Measurements from ENCODE around the gene NUTM1.
"Not testable (repeated sequence)": the region's sequence is repeated elsewhere in the genome, so short reads cannot be mapped to it uniquely, and the experiment has no call there.

NUTM1 gene

GRCh38 chr15:34362047-34362773 lies 19.1 kb downstream of the NUTM1 start:
- no peak for DNase-seq (ENCODE audit: low read depth in 2 of 3, low spot score in 2 of 3)

GRCh38 chr15:34364041-34364440 lies 20.9 kb downstream of the NUTM1 start:
- DNase-seq (ENCODE audit: low read depth in 2 of 3, low spot score in 2 of 3), result no peak

- no peak for DNase-seq (ENCODE audit: low read depth in 2 of 3, low spot score in 2 of 3)
Measured at GRCh38 chr15:34365091-34365825, 22.1 kb downstream of the NUTM1 start.

- no peak for DNase-seq (ENCODE audit: low read depth in 2 of 3, low spot score in 2 of 3)
Measured at GRCh38 chr15:34365836-34366235, 22.7 kb downstream of the NUTM1 start.

- DNase-seq (ENCODE audit: low read depth in 2 of 3, low spot score in 2 of 3), result peak in 1 of 3 experiments; percentile 23
Measured at GRCh38 chr15:34366271-34367065, 23.4 kb downstream of the NUTM1 start.

DNA sequence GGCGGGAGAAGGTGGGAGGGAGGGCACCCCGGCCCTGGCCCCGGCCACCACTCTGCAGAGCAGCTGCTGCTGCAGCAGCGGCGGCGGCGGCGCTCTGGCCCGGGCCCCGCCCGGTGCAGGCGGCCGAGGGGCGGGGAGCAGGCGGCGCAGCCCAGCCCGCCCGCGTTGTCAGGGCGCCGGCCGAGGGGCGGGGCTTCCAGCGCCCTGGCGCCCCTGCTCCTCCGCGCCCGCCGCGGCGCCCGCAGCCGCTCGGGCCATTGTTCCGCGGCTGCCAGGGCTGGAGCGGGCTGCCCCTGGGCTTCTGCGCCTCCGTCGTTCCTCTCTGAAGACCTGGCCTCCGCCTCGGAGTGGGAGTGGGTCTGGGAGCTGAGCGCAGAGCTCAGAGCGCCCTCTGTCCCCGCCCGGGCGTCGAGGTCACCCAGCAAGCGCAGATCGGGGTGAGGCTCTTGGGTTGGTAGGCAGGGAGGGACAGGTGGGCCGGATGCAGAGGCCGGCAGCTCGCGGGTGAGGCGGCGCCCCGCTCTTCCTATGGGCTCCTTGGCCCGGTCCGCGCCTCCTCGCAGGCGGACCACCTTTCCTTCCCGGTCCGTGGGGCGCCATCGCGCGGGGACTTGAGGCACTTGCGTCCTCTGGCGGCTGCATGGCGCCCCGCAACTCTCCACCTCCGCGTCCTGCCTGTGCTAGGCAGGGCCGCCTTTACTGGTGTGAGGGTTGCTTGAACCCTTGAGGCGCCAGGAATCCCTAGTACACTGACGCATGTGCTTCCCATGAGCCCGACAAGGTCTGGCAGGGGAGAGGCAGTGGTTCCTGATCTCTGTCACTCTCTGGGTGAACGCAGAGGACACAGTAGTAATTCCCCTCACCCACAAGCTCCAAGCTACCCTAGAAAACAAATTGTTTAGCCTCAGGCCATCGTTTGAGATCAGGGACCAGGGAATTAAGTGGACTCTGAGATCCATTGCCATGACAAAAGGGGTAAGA lies 24.3 kb downstream of the NUTM1 start, which contains the start of gene LPCAT4:
Gene LPCAT4, minus strand, starts transcription at position 96 of the 981 bp plus-strand sequence. CDS start 96 bp downstream, outside the sequence.
- DNase-seq (ENCODE audit: low read depth in 2 of 3, low spot score in 2 of 3), result peak; percentile 66 to 76 (median 74)

DNA sequence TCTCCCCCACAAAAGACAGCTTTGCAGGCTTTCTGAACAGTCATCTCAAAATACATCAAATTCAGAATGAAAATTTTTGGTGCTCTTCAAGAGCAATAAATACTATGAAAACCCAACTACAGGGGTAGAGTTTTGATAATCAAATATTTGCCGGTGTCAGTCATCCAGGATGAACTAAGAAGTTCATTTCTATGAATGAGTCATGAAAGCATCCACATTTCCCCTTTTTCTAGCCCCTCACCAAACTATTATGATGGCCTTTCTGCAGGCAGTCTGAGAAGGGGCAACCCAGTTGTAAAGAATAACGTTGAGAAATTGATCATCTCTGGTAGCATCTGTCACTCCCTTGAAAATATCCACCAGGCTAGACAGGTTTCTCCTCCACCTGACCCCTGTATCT lies 27.0 kb downstream of the NUTM1 start:
- no peak for DNase-seq (ENCODE audit: low read depth in 2 of 3, low spot score in 2 of 3)

- DNase-seq (ENCODE audit: low read depth in 2 of 3, low spot score in 2 of 3), result no peak
Measured at GRCh38 chr15:34370643-34371042, 27.5 kb downstream of the NUTM1 start.

- no peak for DNase-seq (ENCODE audit: low read depth in 2 of 3, low spot score in 2 of 3)
Measured at GRCh38 chr15:34373951-34374350, 30.8 kb downstream of the NUTM1 start.

DNA sequence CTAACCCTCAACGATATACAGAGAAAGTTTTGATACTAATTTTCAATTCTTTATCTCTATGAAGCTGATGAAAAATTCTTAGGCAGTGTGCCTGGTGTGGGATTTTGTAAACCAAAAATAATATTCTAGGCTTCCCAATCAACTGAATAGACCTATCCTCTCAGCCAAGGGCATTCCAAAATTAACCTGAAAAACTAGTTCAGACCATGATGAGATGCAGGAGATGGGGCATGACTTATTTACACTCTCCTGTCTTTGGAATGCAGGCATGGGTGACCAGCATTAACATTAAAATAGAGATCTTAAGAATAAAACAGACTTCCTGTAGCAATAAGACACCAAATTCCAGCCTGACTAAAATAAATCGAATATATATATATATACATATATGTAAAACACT lies 31.7 kb downstream of the NUTM1 start:
- DNase-seq (ENCODE audit: low read depth in 2 of 3, low spot score in 2 of 3), result no peak

GRCh38 chr15:34375541-34375940 lies 32.4 kb downstream of the NUTM1 start:
- not testable (repeated sequence) for DNase-seq (ENCODE audit: low read depth in 2 of 3, low spot score in 2 of 3)

DNA sequence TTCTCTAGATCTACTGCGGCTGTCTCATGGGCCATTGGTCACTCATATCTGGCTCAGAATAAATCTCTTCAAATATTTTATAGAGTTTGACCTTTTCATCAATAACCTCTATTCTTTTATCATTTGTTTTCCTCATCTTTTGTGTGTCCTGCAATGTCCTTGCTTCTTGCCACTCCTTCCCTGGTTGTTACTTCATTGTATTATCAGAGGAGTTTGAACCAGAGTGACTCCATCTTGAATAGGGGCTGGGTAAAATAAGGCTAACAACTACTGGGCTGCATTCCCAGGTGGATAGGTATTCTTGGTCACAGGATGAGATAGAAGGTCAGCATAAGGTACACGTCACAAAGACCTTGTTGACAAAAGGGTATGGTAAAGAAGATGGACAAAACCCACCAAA lies 33.7 kb downstream of the NUTM1 start:
- no peak for DNase-seq (ENCODE audit: low read depth in 2 of 3, low spot score in 2 of 3)

DNA sequence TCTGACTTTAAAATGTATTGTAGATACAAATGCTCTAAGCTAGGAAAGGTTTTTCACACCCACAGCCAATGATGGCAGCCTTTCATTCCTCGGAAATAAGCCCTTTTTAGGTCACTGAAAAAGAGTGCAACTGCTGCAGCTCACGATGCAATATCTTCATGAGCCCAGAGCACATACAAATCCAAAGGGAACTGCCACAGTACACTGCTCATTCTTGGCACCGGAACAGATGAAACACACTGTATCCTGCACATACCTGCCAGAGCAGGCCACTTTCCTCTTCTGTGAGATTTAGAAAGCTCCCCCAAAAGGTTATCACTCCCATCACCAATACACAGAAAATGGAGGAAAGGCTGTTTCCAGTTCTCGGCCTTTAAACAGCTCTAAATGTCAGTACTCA lies 37.4 kb downstream of the NUTM1 start:
- not testable (repeated sequence) for DNase-seq (ENCODE audit: low read depth in 2 of 3, low spot score in 2 of 3)

DNA sequence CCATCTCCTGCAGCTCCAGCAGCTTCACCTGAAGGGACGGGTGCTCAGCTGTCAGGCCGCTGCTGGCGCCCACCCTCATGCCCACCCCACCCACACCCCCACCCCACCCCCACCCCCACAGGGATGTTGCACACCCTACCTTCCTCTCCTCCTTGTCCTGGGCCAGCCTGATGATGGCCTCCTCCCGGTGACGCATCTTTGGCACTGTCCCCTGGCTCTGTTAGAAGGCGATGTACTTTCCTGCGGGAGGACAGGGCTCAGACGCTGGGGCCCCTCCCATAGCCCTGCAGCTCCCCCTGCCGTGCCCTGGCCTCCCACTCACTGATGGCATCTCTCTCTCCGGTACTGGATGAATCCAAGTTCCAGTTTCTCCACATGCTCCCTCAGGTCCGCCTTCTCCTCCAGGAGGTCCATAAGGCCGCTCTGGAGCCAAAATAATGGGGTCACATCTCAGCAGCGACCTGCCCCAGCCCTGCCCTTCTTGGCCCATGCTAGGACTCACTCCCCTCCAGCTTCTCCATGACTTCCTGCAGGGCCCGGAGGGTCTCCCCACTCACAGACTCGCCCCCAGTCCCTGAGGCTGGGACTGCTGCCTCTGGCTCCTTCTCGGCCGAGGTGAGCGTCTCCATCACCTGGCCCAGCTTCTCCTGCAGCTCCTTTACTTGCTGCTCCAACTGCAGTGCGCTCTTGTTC lies 38.9 kb downstream of the NUTM1 start:
- DNase-seq (ENCODE audit: low read depth in 2 of 3, low spot score in 2 of 3), result not testable (repeated sequence)

GRCh38 chr15:34389594-34390086 lies 46.5 kb downstream of the NUTM1 start:
- not testable (repeated sequence) for DNase-seq (ENCODE audit: low read depth in 2 of 3, low spot score in 2 of 3)

GRCh38 chr15:34392981-34393380 lies 49.9 kb downstream of the NUTM1 start:
- not testable (repeated sequence) for DNase-seq (ENCODE audit: low read depth in 2 of 3, low spot score in 2 of 3)

GRCh38 chr15:34397637-34398259 lies 54.6 kb downstream of the NUTM1 start:
- not testable (repeated sequence) for DNase-seq (ENCODE audit: low read depth in 2 of 3, low spot score in 2 of 3)

- DNase-seq (ENCODE audit: low read depth in 2 of 3, low spot score in 2 of 3), result not testable (repeated sequence)
Measured at GRCh38 chr15:34403160-34403598, 60.1 kb downstream of the NUTM1 start.

DNA sequence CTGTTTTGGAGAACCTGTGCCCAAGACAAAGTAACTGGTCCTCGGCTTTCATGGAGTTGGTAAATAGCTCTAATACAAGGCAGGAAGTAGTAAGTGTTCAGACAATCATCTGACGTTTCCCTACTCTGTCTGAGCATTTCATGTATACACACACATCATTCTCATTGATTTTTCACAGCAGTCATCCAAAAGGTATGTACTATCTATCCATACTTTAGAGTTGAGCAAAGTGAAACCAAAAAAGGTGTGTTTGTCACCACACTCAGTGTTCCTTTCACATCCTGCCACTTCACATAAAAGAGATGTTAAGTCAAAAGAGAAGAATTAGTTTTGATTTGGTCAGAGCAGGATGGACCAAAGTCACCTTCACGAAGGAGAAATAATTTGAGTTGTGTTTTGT lies 60.8 kb downstream of the NUTM1 start:
- not testable (repeated sequence) for DNase-seq (ENCODE audit: low read depth in 2 of 3, low spot score in 2 of 3)

All from activated CD8-positive, alpha-beta memory T cell treated with anti-CD3 and anti-CD28 coated beads for 48 hours (primary cell).